Mucosa of gallbladder (tissue), 1 donor: ENCODE data around the gene WDR1. TPM values are rescaled to one million over a fixed set of nuclear protein-coding genes. Genes with fewer than 3 reads are reported as not detected.
"Not testable (repeated sequence)": the region's sequence is repeated elsewhere in the genome, so short reads cannot be mapped to it uniquely, and the experiment has no call there.

Source experiments
- DNase-seq: peaks from one replicate; pipeline ENCODE4 v3.0.0-alpha.2; 2020; ENCODE audit warnings: low spot score
- total RNA-seq: library from RNA; stranded (reverse); gene quantifications from one replicate; pipeline ENCODE4 v1.2.1, GENCODE V29; 2021
- donor health status: DM: no; HTN: no; CAD: no.

WDR1 gene
- total RNA-seq, 1 donor from 2014 or later, result 297 TPM

DNA sequence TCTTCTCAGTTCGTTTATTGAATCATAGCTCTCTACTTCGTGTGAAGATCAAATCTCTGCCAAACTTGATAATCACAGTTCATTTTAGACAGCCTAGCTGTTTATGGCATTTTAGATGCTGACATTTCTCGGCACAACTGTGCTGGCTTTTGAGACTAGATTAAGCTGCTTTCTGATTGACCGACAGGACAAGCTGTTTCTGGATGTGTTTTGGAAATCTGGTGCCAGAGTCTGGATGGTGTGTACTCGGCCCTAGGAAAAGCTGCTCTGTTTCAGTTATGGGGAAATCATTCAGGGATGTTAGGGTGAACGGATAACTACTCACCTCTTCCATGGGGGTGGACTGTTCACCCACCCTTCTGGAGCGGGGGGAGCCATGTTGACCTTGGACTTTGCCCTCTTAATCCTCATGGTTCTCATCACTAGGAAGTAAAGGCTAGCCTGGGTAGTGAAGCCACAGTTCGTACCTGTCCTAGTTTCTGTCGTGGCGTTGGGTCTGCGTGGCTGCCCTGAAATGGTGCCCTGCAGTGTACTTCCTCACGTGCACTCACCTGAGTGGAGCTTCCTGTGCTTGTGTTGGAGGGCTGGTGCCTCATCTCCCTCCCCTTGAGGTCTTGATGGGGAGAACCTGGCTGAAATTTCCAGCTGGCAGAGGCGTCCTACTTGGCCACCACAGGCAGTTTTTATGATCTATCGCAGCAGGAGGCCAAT lies 13.7 kb upstream of the WDR1 start:
- no peak for DNase-seq

DNA sequence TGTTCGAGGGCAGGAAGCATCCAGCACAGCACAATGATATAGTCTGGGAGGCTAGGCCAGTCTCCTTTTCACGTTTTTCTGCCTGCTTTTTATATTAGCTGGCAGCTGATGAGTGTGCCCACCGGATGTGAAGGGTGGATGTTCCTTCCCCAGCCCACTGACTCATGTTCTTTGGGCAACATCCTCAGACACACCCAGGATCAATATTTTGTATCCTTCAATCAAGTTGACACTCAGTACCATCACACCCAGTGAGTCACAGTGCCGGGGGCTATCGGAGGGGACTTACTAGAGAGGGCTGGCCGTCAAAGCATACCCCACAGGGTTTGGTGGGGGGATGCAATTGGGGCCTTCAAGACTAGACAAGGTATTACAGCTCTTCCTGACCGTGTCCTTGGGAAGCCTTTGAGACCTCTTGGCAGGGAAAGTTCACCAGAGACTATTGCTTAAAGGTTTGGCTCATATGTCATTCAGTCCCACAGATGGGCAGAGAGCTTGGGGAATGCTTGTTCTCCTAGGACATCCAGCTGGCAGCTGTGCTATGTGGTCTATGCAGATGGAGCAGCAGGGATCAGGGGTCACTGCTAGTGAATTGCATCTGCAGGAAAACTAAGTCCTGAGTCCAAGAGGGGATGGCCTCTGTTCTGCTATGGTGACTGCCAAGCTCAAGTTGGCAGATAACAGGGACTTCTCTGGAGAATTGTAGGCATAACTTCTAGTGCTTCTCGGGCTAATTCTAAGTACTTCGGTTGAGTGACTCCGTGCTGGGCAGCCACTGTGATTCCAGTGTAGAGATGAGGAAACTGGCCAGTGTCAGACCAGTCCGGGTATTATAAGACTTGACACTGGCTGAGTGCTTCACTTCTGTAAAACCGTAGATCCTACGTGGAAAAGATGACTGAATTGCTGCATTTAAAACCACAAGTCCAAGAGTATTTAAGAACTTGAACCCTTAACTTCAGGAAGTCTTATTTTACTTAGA lies 12.9 kb upstream of the WDR1 start:
- DNase-seq, result no peak

DNA sequence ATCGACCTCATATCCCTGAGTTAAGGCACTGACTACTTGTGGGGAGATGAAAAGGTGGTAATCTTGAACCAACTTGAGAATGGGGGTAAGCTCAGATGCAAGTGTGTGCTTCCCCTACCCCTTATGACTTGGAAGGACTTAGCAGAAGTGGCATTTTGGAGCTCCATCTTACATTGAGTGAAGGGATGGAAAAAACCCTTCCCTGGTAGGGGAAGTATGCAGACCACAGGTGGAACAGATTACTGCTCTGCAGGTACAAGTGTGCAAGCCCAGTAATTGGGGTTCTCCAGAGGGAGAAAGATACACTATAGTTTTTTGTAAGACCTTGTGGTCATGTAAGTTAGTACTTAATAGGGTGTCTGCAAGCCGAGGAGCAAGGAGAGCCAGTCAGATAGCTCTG lies 12.2 kb upstream of the WDR1 start:
- no peak for DNase-seq

DNA sequence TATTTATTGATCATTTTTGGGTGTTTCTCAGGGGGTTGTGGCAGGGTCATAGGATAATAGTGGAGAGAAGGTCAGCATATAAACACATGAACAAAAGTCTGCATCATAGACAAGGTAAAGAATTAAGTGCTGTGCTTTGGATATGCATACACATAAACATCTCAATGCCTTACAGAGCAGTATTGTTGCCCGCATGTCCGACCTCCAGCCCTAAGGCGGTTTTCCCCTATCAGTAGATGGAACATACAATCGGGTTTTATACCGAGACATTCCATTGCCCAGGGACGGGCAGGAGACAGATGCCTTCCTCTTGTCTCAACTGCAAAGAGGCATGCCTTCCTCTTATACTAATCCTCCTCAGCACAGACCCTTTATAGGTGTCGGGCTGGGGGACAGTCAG lies 10.9 kb upstream of the WDR1 start:
- DNase-seq, result not testable (repeated sequence)

DNA sequence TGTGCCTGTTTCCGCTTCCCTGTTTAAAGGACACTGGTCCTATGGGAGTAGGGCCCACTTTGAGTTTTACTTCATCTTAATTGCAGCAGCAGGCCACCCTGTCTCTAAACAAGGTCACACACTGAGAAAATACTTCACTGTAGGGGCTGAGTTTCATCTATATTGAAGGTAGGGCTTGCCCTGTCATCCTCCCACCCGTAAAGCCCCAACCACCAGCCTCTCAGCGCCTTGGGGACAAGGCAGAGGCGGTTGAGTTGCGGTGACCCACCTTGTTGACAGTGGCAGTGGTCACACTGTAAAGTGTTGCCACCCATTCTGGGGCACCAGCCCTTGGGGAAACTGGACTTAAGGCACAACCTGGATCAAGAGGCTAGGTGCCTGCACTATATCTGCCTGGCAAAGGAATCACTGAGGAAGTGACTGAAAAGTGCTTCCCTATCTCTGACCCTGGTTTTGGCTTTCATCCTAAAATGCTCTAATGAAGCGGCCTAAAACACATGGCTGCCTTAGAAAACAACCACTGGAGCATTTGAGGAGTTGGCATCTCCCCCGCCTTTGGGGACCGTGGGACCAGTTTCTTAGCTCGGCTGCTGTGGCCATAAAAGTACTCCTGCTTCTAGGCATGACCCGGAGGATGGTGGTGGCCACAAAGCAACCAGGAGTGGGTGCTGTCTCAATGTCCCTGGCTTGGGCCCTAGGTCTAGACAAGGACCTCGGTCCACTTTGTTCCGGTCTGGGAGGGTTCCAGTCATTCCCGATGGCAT lies 7.8 kb upstream of the WDR1 start:
- DNase-seq, result no peak

DNA sequence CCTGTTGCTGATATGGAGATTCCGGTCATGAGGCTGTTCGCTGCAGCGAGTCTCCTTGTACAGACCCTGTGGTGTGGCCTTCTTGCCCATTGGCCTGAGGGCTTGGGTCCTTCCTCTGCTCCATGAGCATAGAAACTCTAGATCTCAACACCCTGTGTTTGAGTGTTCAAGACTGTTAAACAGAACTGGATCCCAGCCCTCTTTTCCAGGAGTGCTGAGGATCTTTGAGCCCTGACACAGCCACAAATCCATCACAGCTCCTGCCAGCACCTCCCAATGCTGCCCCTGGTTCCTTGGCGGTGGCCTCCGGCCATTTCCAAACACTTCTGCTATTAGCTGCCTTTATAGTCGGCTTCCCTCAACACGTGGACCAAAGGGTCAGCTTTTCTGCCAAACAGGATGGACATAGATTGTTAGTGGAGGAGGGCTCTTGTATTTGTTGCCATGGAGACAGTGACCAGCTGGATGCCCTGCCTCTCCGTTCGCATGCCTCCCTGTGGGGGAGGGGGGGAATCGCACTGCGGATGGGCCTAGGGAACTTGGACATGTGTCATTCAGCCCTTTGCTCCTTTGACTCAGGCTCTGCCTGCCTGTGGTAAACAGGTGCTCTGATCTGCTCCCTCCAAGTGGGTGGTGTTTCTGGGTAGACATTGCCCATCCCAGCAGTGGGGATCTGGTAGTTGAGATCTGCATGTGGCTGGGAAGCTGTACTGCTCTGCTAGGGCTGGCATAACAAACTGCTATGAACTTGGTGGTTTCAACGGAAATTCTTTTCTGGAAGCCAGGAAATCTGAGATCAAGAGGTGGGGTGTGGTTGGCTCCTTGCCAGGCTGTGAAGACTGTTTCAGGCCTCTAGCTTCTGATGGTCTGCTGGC lies 6.9 kb upstream of the WDR1 start:
- DNase-seq, result no peak

DNA sequence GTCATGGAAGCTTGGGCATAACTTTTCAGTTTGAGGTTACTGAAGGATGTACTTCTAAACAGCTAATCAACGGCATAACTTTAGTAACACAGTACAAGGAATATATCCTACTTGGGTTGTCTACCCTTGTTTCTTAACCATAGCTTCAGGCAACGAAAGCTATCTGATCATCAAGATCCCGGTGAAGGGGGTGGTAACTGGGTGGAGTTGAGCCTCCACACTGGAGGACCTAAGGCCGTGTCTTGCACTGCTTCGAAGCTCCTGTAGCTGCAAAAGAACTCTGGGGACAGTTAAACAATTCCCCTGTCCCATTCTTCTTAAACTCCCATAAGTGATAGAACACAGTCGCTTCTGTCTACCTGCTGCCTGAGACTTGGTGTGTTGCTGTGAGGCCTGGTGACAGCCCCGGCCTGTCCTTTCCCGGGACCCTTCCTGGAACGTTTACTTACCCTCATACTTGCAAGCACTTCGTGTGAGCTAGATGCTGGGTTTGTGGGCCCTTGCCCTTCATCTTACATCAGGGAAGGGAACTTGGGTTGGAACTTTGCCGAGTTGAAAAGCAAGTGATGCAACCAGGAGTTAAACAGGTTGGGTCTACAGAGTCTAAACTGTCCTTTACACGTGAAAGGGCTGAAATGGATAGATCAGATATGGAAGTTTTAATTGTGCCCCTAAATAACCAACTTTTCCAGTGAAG lies 5.8 kb upstream of the WDR1 start:
- no peak for DNase-seq

DNA sequence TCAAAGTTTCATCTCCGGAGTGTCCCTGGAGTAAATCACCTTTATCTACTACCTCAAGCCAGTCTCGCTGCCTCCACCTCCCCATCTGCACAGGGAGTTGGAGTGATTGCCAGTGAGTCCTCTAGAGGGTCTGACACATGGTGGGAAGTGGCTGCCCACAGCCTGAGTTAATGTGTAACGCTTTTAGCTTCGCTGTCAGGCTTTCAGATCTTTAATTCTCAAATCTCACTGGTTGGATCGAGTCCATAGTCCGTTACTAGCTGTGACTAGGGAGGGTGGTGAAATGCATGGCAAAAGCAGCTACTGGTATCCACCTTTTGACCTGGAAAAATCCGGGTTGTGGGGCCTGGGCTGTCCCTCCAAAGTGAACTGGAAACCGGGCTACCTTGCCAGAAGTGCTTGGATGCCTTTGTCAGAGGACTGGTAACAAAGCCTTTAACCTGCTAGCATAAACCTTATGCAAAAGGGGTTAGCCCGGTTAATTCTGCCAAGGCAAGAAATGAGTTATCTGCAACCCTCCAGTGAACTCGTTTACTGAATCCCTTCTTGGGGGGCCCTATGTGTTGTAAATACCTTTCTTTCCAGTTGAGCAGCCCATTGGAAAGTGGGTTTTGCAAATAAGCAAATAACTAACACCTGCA lies 5.1 kb upstream of the WDR1 start:
- DNase-seq, result no peak

DNA sequence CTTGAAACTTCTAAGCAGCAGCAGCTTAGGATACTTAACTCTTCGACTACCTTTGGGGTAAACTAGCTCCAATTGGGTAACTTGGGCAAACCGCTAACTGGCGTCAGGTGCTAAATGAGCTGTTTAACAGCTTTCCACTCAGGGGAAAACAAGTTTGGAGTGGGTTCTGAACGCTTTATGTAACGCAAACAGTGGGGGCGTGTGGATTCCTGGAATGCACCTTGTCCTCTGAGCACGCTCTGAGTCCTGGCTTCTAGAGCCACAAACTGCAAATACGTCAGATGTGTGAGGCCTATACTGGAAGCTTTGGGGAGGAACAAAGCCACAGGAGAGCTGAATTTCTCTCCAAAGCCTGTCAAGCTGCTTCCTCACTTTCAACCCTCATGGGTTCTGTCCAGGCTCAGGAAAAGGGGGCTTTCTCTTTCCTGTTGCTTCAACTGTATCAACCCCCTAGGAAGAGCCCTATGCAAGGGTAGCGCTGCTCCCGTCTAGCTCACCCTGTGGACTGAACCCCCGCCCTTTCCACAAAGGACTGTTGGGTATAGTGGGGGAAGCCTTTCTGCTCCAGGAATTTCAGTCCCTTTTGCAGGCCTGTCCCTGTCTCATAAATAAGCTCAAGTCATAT lies 4.5 kb upstream of the WDR1 start:
- DNase-seq, result no peak

DNA sequence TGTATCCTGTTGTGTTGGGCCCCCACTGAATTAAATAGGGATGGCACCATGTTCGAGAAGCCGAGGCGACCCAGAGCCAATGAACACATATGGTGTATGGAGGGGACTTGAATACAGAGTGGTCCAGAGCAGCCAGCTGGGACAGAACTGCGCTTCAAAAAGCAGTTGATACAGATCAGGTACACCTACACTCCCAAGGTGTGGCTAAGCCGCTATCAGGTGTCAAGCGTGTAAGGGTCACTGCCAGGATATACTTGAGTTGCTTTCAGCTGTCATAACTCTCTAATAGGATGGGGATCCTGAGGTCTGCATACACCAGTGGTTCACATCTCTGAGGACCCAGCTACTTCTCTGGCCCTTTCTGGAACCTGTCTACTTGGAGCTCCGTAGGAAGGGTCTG lies 3.2 kb upstream of the WDR1 start:
- no peak for DNase-seq

DNA sequence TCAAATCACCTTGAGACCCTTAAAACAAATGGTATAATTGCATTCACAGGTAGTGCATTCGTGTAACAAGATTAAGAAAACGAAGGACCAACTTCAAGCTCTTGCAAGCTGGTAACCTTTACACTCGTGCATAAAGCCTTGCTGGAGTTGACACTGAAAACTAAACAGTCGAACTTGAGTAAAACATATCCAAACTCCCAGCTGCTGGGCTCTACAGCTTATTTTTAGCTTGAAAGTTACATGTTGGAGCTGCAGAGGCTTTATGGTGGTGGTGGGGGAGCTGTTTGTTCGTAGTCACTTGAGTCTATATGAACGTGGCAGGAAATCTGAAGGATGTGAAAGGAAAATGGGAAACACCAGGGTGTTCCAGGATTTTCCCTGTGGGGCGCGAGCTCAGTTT lies 2.7 kb upstream of the WDR1 start:
- DNase-seq, result no peak

DNA sequence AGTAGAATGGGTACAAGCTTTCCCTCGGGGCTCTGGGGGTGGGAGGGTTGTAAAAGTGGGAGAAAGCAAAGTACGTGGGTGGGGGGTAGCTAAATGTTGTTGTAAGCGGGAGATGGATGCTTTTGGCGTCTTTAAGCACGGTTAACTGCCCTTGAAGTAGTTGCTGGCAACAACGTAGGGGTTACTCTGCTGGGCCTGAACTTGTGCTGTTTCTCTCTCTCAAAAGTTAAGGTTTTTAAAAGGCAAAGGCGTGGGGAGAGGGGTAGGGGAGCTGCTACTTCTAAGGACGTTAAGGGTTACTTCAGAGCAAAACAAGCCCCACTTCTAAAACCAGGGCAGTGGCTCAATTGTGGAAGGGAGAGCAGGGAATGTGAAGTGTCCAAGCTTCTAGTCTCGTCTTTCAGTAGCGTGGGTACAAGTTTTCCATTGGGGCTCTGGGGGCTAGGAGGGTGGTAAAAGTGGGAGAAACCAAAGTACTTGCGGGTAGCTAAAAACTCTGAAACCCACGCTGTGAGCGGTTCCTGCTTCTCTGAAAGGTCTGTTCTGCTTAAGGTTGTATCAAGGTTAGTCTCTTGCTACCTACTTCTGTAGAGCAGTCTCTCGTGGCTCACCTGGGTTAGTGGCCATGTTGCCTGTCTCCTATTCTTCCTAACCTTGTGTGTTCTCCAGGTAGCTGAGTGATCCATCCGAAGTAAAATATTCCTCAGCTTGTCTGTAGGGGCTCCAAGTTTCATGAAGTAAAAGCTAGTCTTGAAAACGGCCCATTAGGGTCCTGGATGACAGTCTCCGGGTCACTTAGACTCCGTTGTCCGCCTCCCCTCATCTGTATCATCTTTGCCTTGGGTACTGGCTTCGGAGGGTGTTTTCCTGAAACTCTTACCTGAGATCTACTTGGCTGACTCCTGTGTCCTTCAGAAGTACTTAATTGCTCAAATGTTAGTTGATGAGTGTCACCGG lies 1.7 kb upstream of the WDR1 start:
- DNase-seq, result no peak

DNA sequence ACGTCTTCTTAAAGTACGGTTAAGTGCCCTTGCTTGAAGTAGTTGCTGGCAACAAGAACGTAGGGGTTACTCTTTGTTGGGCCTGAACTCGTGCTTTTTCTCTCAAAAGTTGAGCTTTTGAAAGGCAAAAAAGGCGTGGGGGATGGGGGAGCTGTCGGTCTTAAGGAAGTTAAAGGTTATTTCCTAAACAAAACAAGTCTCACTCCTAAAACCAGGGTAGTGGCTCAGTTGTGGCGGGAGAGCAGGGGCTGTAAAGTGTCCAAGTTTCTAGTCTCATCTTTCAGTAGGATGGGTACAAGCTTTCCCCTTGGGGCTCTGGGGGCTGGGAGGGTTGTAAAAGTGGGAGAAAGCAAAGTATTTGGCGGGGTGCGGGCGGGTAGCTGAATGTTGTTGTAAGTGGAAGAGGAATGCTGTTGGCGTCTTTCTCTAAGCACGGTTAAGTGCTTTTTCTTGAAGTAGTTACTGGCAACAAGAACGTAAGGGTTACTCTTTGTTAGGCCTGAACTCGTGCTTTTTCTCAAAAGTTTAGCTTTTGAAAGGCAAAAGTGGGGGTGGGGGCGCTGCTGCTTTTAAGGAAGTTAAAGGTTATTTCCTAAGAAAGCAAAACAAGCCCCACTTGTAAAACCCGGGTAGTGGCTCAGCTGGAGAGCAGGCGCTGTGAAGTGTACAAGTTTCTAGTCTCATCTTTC lies 904 bp upstream of the WDR1 start:
- DNase-seq, result no peak

DNA sequence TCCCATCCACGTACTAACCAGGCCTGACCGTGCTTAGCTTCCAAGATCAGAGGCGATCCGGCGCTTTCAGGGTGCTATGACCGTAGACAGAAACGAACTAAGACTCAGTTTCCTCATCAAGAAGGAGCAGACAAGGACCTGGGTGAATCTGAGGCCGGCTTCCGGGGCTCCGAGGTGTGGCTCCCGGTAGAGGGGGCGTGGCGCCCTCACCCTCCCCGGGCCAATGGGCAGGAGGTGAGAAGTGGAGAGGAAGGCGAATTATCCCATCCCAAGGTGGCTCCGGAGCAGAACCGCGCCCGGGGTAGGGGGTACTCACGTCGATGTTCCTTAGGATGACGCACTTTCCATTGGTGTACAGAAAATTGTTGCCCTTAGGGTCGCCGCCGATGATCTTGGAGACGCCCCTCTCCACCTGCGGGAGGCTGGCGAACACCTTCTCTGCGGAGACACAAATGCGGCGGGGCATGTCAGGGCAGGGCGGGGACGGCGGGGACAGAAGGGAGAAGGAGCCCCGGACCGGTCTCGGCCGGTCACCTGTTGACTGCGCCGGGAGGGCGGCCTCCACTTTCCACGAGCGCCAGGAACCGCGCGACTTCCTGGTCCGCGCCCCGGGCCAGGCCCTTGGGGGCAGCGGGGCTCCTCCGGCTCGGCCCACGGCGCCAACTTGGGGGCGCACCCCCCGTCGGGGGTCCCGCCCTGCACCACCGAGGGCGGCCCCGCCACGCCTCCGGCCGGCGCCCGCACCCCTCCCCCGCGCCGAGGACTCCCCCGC lies 616 bp downstream of the WDR1 start:
- peak; percentile 55 for DNase-seq

DNA sequence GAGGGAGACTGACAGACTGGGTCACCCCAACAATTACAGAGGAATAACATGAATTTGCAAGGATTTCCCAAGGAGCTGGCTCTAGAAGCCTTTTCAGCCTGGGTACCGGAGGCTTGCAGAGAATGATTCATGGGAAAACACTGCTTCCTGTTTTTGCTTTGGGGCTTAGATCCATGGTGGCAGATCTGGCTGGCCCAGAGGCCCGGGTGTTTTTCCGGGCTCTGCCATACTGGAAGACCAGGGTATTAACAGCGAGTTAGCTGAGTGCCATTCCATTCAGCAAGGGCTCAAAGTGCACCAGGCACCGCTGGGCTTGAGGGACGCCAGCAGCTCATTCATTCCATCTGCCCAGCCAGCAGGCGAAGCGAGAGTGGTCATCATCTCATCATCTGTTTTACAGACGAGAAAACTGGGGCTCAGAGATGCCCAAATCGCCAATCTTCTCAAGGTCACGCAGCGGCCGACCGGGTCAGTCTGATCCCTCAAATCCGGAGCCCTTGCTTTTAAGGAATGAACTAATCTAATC lies 1.3 kb downstream of the WDR1 start:
- no peak for DNase-seq

DNA sequence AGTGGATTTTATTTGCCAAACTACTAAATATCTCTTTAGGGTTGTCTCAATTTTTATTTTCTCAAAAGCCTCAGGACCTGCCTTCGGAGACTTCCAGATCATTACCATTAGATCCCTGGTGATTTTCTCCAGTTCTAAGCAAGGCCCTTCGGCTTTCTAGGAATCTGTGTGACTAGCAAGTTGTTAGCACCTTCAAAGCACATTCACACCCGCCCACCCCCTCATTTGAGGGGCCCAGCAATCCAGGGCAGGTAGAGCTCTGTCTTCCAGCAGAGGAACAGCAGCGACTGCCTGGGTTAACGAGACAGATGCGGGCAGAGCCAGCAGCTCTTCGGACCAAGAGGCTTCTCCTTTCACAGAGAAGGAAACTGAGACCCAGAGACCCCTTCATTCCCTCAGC lies 2.0 kb downstream of the WDR1 start:
- DNase-seq, result no peak

DNA sequence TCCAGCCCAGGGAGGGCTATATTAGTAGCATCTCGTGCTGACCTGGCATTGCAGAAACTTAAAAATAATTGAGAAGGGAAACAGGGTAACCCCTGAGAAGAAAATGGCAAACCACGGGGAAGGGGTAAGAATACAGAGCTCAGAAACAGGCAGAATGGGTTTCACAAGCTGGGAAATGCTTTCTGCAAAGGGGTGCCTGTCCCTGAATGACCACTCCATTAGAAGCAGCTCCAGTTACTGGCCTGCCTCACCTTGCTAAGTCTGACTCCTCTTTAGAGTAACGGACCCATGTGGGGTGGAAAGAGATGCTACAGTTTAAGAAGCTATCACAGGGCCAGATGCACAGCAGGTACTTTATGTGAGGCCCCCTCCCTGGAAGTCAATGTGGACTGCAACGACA lies 2.5 kb downstream of the WDR1 start:
- no peak for DNase-seq
